ENCODE data around the gene KRT6C. TPM values are rescaled to one million over a fixed set of nuclear protein-coding genes. Genes with fewer than 3 reads are reported as not detected.
A peak's percentile ranks its signal among the peaks of the same experiment; 100 is the strongest.

KRT6C gene
- total RNA-seq (2021; fragmentation: NEBNext Ultra II Directional; extraction: Animal tissue kit (Norgen Biotek cat#: 25700)) = not detected
- long read RNA-seq = 0 reads

DNA sequence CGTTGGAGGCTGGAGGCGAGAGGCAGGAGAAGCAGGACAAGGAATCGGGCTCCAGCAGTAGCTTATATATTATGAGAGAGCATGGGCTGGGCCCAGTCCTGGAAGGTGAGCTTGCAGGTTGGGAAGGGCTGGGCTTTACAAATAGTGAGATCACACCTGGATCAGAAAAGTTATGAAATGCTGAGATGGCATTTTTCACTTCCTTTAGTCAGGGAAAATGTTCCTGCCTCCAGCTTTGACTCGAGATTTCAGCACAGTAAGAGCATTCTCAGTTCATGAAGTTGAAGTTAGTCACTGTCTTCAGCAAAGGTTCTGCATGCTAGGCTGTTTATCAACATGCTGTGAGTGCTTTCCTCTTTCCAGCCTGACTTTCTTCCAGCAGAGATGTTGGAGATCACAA is at the start of gene KRT6C:
KRT6C (minus strand) TSS at position 38 of the 400 bp plus-strand sequence. CDS start 68 bp downstream, outside the sequence.
- TF ChIP-seq, protein P1, sequence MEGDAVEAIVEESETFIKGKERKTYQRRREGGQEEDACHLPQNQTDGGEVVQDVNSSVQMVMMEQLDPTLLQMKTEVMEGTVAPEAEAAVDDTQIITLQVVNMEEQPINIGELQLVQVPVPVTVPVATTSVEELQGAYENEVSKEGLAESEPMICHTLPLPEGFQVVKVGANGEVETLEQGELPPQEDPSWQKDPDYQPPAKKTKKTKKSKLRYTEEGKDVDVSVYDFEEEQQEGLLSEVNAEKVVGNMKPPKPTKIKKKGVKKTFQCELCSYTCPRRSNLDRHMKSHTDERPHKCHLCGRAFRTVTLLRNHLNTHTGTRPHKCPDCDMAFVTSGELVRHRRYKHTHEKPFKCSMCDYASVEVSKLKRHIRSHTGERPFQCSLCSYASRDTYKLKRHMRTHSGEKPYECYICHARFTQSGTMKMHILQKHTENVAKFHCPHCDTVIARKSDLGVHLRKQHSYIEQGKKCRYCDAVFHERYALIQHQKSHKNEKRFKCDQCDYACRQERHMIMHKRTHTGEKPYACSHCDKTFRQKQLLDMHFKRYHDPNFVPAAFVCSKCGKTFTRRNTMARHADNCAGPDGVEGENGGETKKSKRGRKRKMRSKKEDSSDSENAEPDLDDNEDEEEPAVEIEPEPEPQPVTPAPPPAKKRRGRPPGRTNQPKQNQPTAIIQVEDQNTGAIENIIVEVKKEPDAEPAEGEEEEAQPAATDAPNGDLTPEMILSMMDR (IDR thresholded peaks at IDR 0.05) = no peak
- H3K36me3 Mint-ChIP-seq (ENCODE audit: low read depth) = no peaks in the 10 kb centered on the region
- H3K27me3 Mint-ChIP-seq (ENCODE audit: insufficient read depth) = peaks cover 27% of the 10 kb centered on the region
- DNase-seq = no peak
- H3K4me1 Mint-ChIP-seq (ENCODE audit: low read depth) = no peaks in the 10 kb centered on the region
- no peaks in the 10 kb centered on the region for H3K9me3 Mint-ChIP-seq
- no peak within 1 kb of the TSS for H3K4me3 Mint-ChIP-seq
- H3K27ac Mint-ChIP-seq = no peak within 1 kb of the TSS

DNA sequence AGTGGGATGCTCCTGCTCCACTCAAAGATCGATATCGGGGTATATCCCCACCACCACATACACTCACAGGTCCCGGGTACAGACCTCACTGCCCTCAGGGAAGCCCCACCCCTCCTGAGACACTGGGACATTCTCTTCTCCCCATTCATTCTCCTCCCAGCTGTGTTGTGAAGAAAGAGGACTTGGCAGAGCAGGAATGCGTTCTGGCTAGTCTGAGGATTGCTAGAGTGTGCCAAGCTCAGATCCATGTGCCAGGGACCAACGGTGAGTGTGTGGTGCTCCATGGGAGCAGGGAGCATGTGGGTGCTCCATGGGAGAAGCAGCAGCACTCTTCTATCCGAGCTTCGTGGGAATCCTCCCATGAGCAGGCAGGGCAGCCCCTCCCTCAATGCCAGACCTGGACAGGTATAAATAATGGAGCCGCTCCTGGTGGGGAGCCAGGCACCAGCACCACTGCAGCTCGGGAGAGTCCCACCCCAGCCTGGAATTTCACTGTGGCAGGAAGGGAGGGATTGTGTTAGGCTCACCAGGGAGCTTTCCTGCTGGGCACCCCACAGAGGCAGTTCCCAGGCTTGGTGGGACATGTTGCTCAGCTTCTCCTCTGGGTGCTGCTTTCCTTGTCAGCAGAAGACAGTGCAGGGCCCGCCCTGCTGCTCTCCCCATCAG is 48.9 kb upstream of the KRT6C start:
- TF ChIP-seq, protein P1 (IDR thresholded peaks at IDR 0.05) = no peak
- no peak overlapping the region for H3K27ac Mint-ChIP-seq
- H3K27me3 Mint-ChIP-seq (ENCODE audit: insufficient read depth) = peaks cover 50% of the 10 kb centered on the region
- DNase-seq = peak; percentile 16
- peaks cover 19% of the 10 kb centered on the region; the same call in 1 of the 2 replicates for H3K4me1 Mint-ChIP-seq (ENCODE audit: low read depth)
- no peaks in the 10 kb centered on the region for H3K9me3 Mint-ChIP-seq
- H3K4me3 Mint-ChIP-seq = no peak overlapping the region; the same call in 1 of the 2 replicates
- H3K36me3 Mint-ChIP-seq (ENCODE audit: low read depth) = no peaks in the 10 kb centered on the region

DNA sequence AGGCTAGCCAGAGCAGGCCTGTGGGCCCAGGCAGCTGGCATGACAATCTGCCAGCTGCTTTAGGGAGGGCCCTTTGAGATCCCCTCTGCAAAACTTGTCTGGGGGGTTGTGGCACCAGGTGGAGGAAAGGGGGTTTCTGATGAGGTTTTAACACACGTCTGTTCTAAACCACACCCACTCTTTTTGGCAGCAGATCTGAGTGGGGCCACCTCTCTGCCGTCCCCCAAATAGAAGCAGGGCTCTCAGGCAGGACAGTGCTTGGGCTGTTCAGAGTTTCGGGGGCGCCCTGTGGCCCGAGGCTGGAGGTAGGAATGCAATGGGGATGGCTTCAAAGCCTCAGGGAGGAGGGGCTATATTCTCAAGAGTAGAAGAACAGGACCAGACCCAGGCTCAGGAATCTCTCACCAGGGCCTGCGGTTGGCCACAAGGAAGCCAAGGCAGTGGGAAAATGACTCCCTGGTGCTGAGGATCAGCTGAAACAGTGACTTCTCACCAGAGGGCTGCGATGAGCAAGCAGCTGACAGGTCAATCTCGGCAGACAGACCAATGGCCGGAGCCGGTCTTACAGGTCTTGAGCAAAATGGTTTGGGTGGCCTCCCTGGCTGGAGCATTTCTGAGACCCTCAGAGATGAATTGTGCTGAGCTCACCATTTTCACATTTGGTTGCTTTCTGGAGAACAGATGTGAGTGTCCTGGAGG is 48.1 kb upstream of the KRT6C start:
- TF ChIP-seq, protein P1 (IDR thresholded peaks at IDR 0.05) = no peak
- H3K36me3 Mint-ChIP-seq (ENCODE audit: low read depth) = no peaks in the 10 kb centered on the region
- H3K27me3 Mint-ChIP-seq (ENCODE audit: insufficient read depth) = peaks cover 45% of the 10 kb centered on the region
- peak; percentile 53 for DNase-seq
- peaks cover 19% of the 10 kb centered on the region; the same call in 1 of the 2 replicates for H3K4me1 Mint-ChIP-seq (ENCODE audit: low read depth)
- H3K9me3 Mint-ChIP-seq = no peaks in the 10 kb centered on the region
- no peak overlapping the region; the same call in 1 of the 2 replicates for H3K4me3 Mint-ChIP-seq
- H3K27ac Mint-ChIP-seq = no peak overlapping the region

DNA sequence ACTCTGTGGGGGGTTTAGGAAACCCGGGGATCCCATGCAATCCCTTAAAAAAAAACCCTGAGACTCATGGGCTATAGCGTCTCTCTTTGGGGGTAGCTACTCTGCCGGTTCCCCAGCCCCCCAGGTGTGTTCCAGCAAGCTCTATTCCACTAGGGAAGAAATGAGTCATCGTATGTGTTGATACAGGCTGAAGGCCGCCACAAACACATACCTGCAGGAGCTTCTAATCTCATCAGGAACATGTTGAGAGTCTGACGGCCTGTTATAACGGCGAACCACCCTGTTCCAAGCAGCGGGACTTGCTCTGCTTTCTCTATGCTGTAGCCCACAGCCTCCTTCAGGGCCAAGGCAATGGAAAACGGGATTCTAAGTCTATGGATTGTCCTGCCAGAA is 47.6 kb upstream of the KRT6C start:
- Mint-ChIP-seq H3K36me3 (ENCODE audit: low read depth) (no peaks in the 10 kb centered on the region), H3K4me3 (no peak overlapping the region), H3K9me3 (no peaks in the 10 kb centered on the region), H3K27ac (no peak overlapping the region), H3K27me3 (ENCODE audit: insufficient read depth) (peaks cover 47% of the 10 kb centered on the region), H3K4me1 (ENCODE audit: low read depth) (peaks cover 19% of the 10 kb centered on the region; the same call in 1 of the 2 replicates)
- DNase-seq = no peak
- TF ChIP-seq, protein P1 (IDR thresholded peaks at IDR 0.05) = no peak

DNA sequence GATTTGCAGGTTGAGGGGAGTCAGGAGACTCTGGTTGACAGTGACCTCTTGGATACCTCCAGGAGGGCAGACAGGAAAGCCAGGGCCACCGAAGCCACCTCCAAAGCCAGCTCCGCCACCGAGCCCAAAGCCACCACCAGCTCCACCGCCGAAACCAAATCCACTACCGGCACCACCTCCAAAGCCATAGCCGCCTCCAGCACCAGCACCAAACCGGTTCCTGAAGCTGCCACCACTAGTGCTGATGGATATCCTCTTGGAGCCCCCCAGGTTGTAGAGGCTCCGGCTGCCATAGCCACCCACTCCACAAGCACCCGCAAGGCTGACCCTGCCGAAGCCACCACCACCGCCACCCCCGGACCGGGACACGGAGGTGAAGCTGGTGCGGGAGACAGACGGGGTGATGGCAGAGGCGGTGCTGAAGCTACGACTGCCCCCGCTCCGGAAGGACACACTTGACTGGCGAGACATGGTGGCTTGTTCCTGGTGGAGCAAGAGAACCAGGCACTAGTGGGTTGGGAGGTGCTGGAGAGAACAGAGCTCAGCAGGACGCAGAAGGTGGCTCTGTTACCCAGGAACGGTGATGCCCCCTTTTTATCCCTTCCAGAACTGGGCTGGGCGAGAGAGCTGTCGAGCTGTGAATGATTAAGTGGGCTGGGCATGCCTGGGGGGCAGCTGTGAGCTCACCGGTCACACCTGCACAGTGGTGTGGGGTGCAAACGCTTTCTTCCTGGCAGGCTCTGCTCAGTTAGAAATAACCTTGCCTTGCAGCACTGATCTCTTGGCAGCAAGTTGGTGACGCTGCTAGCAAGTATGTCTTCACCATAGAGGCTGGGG is 46.4 kb upstream of the KRT6C start, which contains the start of gene KRT5:
KRT5 (minus strand) TSS at position 569 of the 837 bp plus-strand sequence; CDS start at position 471, 98 bp downstream.
- H3K27ac Mint-ChIP-seq = no peak within 1 kb of the TSS
- TF ChIP-seq, protein P1 (IDR thresholded peaks at IDR 0.05) = no peak
- H3K36me3 Mint-ChIP-seq (ENCODE audit: low read depth) = no peaks in the 10 kb centered on the region

More for the DNA sequence above, 46.4 kb upstream of the KRT6C start, which contains the start of gene KRT5:
- peaks cover 48% of the 10 kb centered on the region for H3K27me3 Mint-ChIP-seq (ENCODE audit: insufficient read depth)
- DNase-seq = no peak
- no peaks in the 10 kb centered on the region for H3K9me3 Mint-ChIP-seq
- no peak within 1 kb of the TSS for H3K4me3 Mint-ChIP-seq
- peaks cover 19% of the 10 kb centered on the region; the same call in 1 of the 2 replicates for H3K4me1 Mint-ChIP-seq (ENCODE audit: low read depth)

Measured in HFFc6 (cell line).